PFSK-1 (cell line): ENCODE data around the gene PTPN12.

Source experiments
- FOXP2 ChIP-seq: optimal IDR thresholded peaks from 2 replicates; pipeline ENCODE3; 2011; ENCODE audit warnings: borderline replicate concordance, control low read depth, inconsistent platforms; ENCODE audit not compliant: insufficient read depth; ENCODE audit errors: extremely low read length, extremely low read depth
- POLR2AphosphoS5 ChIP-seq: IDR thresholded peaks from 2 replicates; pipeline ENCODE4 v1.6.1; 2012; ENCODE audit warnings: low read depth, mild to moderate bottlenecking, control low read depth, low read length, moderate library complexity
- SIN3A ChIP-seq: IDR thresholded peaks from 2 replicates; pipeline ENCODE4 v1.6.1; 2012; ENCODE audit warnings: mild to moderate bottlenecking, low read length, moderate library complexity, borderline replicate concordance; ENCODE audit not compliant: insufficient read depth
- TAF1 ChIP-seq: IDR thresholded peaks from 2 replicates; pipeline ENCODE4 v1.6.1; 2012; ENCODE audit warnings: low read length, control low read depth, borderline replicate concordance; ENCODE audit not compliant: insufficient read depth
- TF ChIP-seq, protein P1 (sequence below), 2 experiments: IDR thresholded peaks; 2 replicates each; pipeline versions ENCODE4 v1.6.1 to v1.8.0; 2011 to 2012; ENCODE audit warnings: low read depth in 2 of 2, low read length in 2 of 2, control low read depth in 1 of 2, inconsistent platforms in 1 of 2, mild to moderate bottlenecking in 1 of 2, moderate library complexity in 1 of 2; ENCODE audit not compliant: insufficient read depth in 1 of 2

PTPN12 gene

DNA sequence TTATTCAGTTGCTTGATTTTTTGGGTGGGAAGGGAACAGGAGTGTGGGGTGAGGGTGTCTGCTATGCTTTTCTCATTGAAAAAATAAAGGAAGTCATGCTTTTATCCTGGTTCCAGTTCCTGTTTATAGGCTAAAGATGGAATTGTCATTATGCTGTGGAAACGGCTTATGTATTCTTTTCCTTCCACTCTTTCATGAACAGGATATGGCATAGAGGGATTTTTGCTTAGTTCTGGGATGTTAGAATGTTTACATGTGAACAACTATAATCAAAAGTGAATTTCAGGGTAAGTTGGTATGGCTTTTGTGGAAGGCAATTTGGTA lies 35.9 kb upstream of the PTPN12 start:
- TF ChIP-seq SIN3A (no peak), TAF1 (no peak)
- TF ChIP-seq, protein P1, sequence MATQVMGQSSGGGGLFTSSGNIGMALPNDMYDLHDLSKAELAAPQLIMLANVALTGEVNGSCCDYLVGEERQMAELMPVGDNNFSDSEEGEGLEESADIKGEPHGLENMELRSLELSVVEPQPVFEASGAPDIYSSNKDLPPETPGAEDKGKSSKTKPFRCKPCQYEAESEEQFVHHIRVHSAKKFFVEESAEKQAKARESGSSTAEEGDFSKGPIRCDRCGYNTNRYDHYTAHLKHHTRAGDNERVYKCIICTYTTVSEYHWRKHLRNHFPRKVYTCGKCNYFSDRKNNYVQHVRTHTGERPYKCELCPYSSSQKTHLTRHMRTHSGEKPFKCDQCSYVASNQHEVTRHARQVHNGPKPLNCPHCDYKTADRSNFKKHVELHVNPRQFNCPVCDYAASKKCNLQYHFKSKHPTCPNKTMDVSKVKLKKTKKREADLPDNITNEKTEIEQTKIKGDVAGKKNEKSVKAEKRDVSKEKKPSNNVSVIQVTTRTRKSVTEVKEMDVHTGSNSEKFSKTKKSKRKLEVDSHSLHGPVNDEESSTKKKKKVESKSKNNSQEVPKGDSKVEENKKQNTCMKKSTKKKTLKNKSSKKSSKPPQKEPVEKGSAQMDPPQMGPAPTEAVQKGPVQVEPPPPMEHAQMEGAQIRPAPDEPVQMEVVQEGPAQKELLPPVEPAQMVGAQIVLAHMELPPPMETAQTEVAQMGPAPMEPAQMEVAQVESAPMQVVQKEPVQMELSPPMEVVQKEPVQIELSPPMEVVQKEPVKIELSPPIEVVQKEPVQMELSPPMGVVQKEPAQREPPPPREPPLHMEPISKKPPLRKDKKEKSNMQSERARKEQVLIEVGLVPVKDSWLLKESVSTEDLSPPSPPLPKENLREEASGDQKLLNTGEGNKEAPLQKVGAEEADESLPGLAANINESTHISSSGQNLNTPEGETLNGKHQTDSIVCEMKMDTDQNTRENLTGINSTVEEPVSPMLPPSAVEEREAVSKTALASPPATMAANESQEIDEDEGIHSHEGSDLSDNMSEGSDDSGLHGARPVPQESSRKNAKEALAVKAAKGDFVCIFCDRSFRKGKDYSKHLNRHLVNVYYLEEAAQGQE (IDR thresholded peaks at IDR 0.05; ENCODE audit: insufficient read depth in 1 of 2, low read depth in 2 of 2, low read length in 2 of 2) = no peak

DNA sequence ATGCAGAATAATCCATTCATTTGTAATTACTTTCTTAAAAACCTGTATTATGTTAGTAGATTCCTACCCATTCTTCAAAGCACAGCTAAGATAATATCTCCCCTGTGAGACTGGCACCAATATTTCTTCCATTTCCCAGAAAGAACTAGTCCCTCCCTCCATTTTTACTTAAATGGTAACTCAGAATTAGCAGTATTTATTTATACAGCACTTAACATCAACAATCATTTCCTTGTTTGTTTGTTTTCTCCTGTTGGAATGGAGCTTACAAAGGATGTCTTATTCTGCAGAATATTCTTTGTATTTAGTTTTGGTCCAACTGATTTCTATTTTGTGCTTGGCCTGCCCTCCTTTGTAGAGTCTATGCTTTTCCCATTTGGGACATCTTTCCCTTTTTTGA lies 32.1 kb upstream of the PTPN12 start:
- no peak for TF ChIP-seq POLR2AphosphoS5
- TF ChIP-seq, protein P1 (IDR thresholded peaks at IDR 0.05; ENCODE audit: insufficient read depth in 1 of 2, low read depth in 2 of 2, low read length in 2 of 2) = no peak

DNA sequence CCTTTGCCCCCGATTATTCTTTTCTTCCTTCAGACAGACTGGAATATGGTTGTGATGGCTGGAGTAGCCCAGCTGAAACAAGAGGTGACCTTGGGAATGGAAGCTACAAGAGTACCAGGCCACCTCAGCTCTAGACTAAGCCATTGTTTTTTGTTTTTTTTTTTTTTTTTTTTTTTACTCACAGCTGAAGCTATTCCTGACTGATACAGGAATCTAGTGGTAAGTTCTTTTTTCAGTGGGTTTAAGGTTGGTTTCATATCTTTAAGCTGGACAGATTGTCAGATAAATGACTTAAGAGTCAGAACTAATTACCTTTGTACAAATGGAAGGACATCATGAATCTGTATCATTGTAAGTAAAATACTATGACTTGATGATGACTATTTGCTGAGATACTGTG lies 30.2 kb upstream of the PTPN12 start:
- no peak for TF ChIP-seq POLR2AphosphoS5
- no peak for TF ChIP-seq SIN3A
- TF ChIP-seq, protein P1 (IDR thresholded peaks at IDR 0.05; ENCODE audit: insufficient read depth in 1 of 2, low read depth in 2 of 2, low read length in 2 of 2) = no peak
- TF ChIP-seq FOXP2 = no peak
- TF ChIP-seq TAF1 = no peak

DNA sequence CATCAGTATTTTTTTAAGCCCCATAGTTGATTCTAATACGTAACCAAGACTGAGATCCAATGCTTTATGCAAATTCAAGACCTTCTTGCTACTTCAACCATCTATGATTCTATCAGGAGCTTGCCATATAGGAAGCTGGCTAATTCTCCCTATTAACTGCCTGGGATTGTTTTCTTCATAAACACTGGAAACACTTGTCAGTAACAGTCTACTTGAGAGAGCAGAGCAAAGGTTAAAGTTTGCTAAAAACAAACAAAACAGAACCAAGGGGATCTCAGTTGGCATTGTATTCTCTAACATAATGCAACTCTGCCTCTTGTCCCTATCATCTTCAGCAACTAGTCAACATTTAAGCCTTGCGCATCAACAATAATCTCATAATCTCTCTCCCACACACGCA lies 21.0 kb upstream of the PTPN12 start:
- TF ChIP-seq TAF1 = no peak
- TF ChIP-seq, protein P1 (IDR thresholded peaks at IDR 0.05; ENCODE audit: insufficient read depth in 1 of 2, low read depth in 2 of 2, low read length in 2 of 2) = no peak
- no peak for TF ChIP-seq FOXP2
- TF ChIP-seq POLR2AphosphoS5 = no peak
- no peak for TF ChIP-seq SIN3A

DNA sequence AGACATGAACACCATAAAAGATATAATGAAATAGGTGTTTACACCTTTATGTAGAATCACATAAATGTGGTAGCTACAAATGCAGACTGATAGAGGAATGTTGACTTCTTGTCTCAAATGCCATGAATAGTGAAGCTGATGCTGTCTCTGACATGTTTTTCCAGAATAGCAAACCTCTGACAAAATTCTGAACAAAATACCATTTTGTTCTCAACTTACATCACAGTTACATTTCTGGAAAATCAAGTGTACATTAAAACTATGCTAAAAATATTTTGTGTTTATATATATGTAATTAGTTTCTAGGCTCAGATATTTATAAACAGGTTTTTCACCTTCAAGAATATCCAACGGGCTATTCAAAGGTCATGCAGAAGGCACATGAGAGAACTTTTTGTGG lies 16.8 kb upstream of the PTPN12 start:
- TF ChIP-seq TAF1 (no peak), SIN3A (no peak), FOXP2 (no peak)
- TF ChIP-seq, protein P1 (IDR thresholded peaks at IDR 0.05; ENCODE audit: insufficient read depth in 1 of 2, low read depth in 2 of 2, low read length in 2 of 2) = no peak
